OCI-LY1 (cell line): Measurements from ENCODE around the gene NUCB1.

Source experiments
- H2AFZ ChIP-seq: fragments of 200-600 bp; sonication (generic), shearing (Covaris generic); 2 replicates; pipeline ENCODE4 v1.6.0; 2014; ENCODE audit warnings: antibody characterized with exemption, mild to moderate bottlenecking, low read length
- H3F3A ChIP-seq: fragments of 200-600 bp; sonication (generic), shearing (Covaris generic); 2 replicates; pipeline ENCODE4 v1.6.0; 2014; ENCODE audit warnings: mild to moderate bottlenecking, antibody characterized with exemption, low read length, moderate library complexity; ENCODE audit not compliant: insufficient read depth
- H3K27ac ChIP-seq: fragments of 200-600 bp; sonication (generic); 2 replicates; pipeline ENCODE4 v1.5.1; 2014; ENCODE audit warnings: low read length, mixed run types, mild to moderate bottlenecking, low read depth; ENCODE audit not compliant: poor library complexity, severe bottlenecking
- H3K27me3 ChIP-seq: fragments of 200-600 bp; sonication (generic); 2 replicates; pipeline ENCODE4 v1.6.0; 2014; ENCODE audit warnings: antibody characterized with exemption, mild to moderate bottlenecking, low read length, moderate library complexity; ENCODE audit not compliant: insufficient read depth
- H3K36me3 ChIP-seq: fragments of 200-600 bp; sonication (generic); 2 replicates; pipeline ENCODE4 v1.6.1; 2014; ENCODE audit warnings: mild to moderate bottlenecking, antibody characterized with exemption, low read length, moderate library complexity, mixed read lengths; ENCODE audit not compliant: insufficient read depth
- H3K4me1 ChIP-seq: fragments of 200-600 bp; sonication (generic); 2 replicates; pipeline ENCODE4 v1.5.1; 2014; ENCODE audit warnings: mild to moderate bottlenecking, low read length, moderate library complexity; ENCODE audit not compliant: insufficient read depth, severe bottlenecking
- H3K4me2 ChIP-seq: fragments of 200-600 bp; sonication (generic), shearing (Covaris generic); 2 replicates; pipeline ENCODE4 v1.6.1; 2014; ENCODE audit warnings: low read length
- H3K4me3 ChIP-seq: fragments of 200-600 bp; sonication (generic); 2 replicates; pipeline ENCODE4 v1.5.1; 2014; ENCODE audit warnings: low read length, low read depth, mild to moderate bottlenecking, mixed read lengths; ENCODE audit not compliant: poor library complexity, severe bottlenecking
- H3K79me2 ChIP-seq: fragments of 200-600 bp; shearing (Covaris generic); 2 replicates; pipeline ENCODE4 v1.6.1; 2016; ENCODE audit warnings: mixed run types, low read length, mixed read lengths; ENCODE audit not compliant: insufficient read depth
- H3K9ac ChIP-seq: fragments of 200-600 bp; sonication (generic), shearing (Covaris generic); 2 replicates; pipeline ENCODE4 v1.6.1; 2014; ENCODE audit warnings: mild to moderate bottlenecking, low read length, mixed read lengths
- H3K9me2 ChIP-seq: fragments of 200-600 bp; sonication (generic), shearing (Covaris generic); 2 replicates; pipeline ENCODE4 v1.6.1; 2014; ENCODE audit warnings: low read depth, mild to moderate bottlenecking, low read length, mixed read lengths
- H3K9me3 ChIP-seq: fragments of 200-600 bp; shearing (Covaris generic); 2 replicates; pipeline ENCODE4 v1.6.1; 2014; ENCODE audit warnings: low read length, mixed read lengths
- H4K20me1 ChIP-seq: fragments of 200-600 bp; sonication (generic), shearing (Covaris generic); 2 replicates; pipeline ENCODE4 v1.6.0; 2016; ENCODE audit warnings: mild to moderate bottlenecking, low read length; ENCODE audit not compliant: insufficient read depth
- EZH2 ChIP-seq: fragments of 200-600 bp; sonication (generic), shearing (Covaris generic); IDR thresholded peaks from 2 replicates; pipeline ENCODE4 v1.8.0; 2017; ENCODE audit warnings: borderline replicate concordance, mixed run types, mild to moderate bottlenecking, antibody characterized with exemption, low read length, moderate library complexity, mixed read lengths
- TF ChIP-seq, protein P1 (sequence below): fragments of 200-600 bp; sonication (generic), shearing (Covaris generic); IDR thresholded peaks from 2 replicates; pipeline ENCODE4 v1.5.1; 2017; ENCODE audit warnings: mild to moderate bottlenecking, antibody characterized with exemption, low read length, moderate library complexity, mixed read lengths

Gene NUCB1

DNA sequence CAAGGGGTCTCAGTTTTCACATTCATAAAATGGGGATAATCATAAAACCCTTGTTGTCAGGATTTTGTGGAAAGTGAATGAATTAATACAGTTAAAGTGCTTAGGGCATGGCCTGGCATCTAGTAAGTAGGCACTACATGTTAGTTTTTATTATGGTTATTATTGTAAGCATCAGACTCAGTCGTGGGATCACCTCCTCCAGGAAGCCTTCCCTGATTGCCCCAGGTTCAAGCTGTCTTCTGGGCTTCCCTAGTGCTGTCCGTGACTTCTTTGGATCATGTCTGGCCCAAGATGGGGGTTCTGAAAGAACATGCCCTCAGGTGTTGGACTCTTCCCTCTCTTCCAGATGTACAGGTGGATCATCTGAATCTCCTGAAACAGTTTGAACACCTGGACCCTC, 10.7 kb downstream of the NUCB1 start:
- H3K27me3 ChIP-seq, result no peaks in the 10 kb centered on the region
- H3K36me3 ChIP-seq, result peaks cover 51% of the 10 kb centered on the region
- H3K9me2 ChIP-seq, result no peaks in the 10 kb centered on the region

DNA sequence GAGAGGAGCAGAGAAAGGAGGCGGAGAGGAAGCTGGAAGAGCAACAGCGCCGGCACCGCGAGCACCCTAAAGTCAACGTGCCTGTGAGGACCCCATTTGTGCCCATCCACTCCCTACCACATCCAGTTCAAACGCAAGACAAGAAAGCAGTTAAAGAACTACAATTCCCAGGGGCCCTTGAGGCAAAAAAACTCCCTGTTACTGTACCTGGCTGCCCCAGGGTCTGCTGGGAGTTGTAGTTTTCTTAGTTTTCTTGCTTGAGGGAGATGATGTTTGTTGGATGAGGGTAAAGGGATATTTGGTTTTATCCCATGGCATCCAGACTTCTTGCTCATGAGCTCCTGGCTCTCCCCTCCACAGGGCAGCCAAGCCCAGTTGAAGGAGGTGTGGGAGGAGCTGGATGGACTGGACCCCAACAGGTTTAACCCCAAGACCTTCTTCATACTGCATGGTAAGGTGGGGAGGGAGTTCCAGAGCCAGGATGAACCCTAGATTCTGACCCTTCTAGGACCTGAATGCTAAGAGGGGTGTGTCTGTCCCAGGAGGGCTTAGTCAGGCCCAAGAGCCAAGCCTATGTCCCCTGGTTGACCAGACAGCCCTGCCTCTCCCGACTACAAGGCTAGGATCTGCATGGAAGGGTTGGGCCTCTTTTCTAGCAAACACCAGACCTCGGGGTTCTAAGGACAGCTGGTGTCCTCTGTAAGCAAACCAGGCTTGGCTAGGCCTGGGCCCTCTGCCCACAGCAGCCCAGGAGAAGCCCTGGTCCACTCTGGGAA, 13.2 kb downstream of the NUCB1 start:
- Histone ChIP-seq H3K27me3 (no peaks in the 10 kb centered on the region), H2AFZ (no peak overlapping the region), H3K4me3 (no peak overlapping the region), H4K20me1 (no peaks in the 10 kb centered on the region), H3K9me2 (no peaks in the 10 kb centered on the region), H3K9me3 (no peaks in the 10 kb centered on the region), H3K9ac (no peak overlapping the region), H3K4me1 (peaks cover 7% of the 10 kb centered on the region), H3K79me2 (no peaks in the 10 kb centered on the region), H3K27ac (no peak overlapping the region), H3K36me3 (peaks cover 53% of the 10 kb centered on the region), H3F3A (no peaks in the 10 kb centered on the region), H3K4me2 (no peak overlapping the region)
- TF ChIP-seq EZH2, result no peak
- TF ChIP-seq, protein P1, sequence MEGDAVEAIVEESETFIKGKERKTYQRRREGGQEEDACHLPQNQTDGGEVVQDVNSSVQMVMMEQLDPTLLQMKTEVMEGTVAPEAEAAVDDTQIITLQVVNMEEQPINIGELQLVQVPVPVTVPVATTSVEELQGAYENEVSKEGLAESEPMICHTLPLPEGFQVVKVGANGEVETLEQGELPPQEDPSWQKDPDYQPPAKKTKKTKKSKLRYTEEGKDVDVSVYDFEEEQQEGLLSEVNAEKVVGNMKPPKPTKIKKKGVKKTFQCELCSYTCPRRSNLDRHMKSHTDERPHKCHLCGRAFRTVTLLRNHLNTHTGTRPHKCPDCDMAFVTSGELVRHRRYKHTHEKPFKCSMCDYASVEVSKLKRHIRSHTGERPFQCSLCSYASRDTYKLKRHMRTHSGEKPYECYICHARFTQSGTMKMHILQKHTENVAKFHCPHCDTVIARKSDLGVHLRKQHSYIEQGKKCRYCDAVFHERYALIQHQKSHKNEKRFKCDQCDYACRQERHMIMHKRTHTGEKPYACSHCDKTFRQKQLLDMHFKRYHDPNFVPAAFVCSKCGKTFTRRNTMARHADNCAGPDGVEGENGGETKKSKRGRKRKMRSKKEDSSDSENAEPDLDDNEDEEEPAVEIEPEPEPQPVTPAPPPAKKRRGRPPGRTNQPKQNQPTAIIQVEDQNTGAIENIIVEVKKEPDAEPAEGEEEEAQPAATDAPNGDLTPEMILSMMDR, result no peak

More for the DNA sequence above, 10.7 kb downstream of the NUCB1 start:
- H3K4me2 ChIP-seq, result no peak overlapping the region
- TF ChIP-seq, protein P1, result no peak
- TF ChIP-seq EZH2, result no peak
- no peak overlapping the region for H3K27ac ChIP-seq
- no peak overlapping the region for H3K9ac ChIP-seq
- no peaks in the 10 kb centered on the region for H3K4me1 ChIP-seq
- H3K4me3 ChIP-seq, result no peak overlapping the region
- no peaks in the 10 kb centered on the region for H3K9me3 ChIP-seq
- H4K20me1 ChIP-seq, result no peaks in the 10 kb centered on the region
- H3F3A ChIP-seq, result no peaks in the 10 kb centered on the region
- no peak overlapping the region for H2AFZ ChIP-seq
- H3K79me2 ChIP-seq, result no peaks in the 10 kb centered on the region

DNA sequence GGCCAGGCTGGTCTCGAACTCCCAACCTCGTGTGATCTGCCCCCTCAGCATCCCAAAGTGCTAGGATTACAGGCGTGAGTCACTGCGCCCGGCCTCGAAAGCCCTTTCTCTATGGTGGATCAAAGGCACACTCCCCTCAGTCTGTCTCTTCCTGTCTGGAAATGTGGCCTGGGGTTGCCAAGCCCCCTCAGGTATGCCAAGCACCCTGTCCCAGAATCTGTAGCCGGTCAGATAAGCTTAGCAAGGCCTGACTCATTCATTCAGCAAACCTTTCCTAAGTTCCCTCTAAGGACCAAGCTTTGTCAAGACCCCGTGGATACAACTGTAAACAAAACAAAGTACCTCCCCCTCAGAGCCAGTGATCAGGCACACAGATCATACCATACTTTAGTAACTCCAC, 14.1 kb downstream of the NUCB1 start:
- no peaks in the 10 kb centered on the region for H3K9me3 ChIP-seq
- no peaks in the 10 kb centered on the region for H3F3A ChIP-seq
- no peak overlapping the region for H3K4me3 ChIP-seq
- no peaks in the 10 kb centered on the region for H3K27me3 ChIP-seq
- H2AFZ ChIP-seq, result no peak overlapping the region
- TF ChIP-seq, protein P1, result no peak
- no peak for TF ChIP-seq EZH2
- H3K79me2 ChIP-seq, result no peaks in the 10 kb centered on the region
- H3K27ac ChIP-seq, result no peak overlapping the region
- no peaks in the 10 kb centered on the region for H4K20me1 ChIP-seq
- no peak overlapping the region for H3K9ac ChIP-seq
- no peak overlapping the region for H3K4me2 ChIP-seq
- peaks cover 11% of the 10 kb centered on the region for H3K4me1 ChIP-seq
- peaks cover 61% of the 10 kb centered on the region for H3K36me3 ChIP-seq
- no peaks in the 10 kb centered on the region for H3K9me2 ChIP-seq
